ENCODE data around the gene ATG4D.
"Not testable (repeated sequence)": the region's sequence is repeated elsewhere in the genome, so short reads cannot be mapped to it uniquely, and the experiment has no call there.

Gene ATG4D

GRCh38 chr19:10553087-10553667 is 9.5 kb downstream of the ATG4D start:
- DNase-seq, result no peak

GRCh38 chr19:10553943-10554381 is 10.3 kb downstream of the ATG4D start:
- no peak for DNase-seq

GRCh38 chr19:10554760-10555609 is 11.3 kb downstream of the ATG4D start:
- no peak for DNase-seq

- no peak for DNase-seq
These were observed 11.9 kb downstream of the ATG4D start for GRCh38 chr19:10555610-10555973.

GRCh38 chr19:10557603-10558197 is 14.0 kb downstream of the ATG4D start:
- DNase-seq, result no peak

GRCh38 chr19:10560154-10560553 is 16.4 kb downstream of the ATG4D start:
- DNase-seq, result no peak

GRCh38 chr19:10562609-10563008 is 18.9 kb downstream of the ATG4D start:
- no peak for DNase-seq

- DNase-seq, result peak; percentile 20
These were observed 21.4 kb downstream of the ATG4D start for GRCh38 chr19:10565028-10565566.

- DNase-seq, result peak; percentile 97
These were observed 22.1 kb downstream of the ATG4D start, which contains the start of gene KRI1 for GRCh38 chr19:10565567-10566407. Gene KRI1, minus strand, starts transcription at chr19:10566010. Its CDS starts 11 bp downstream, at chr19:10565999.

GRCh38 chr19:10566408-10566657 is 22.6 kb downstream of the ATG4D start:
- DNase-seq, result no peak

GRCh38 chr19:10566658-10567410 is 23.1 kb downstream of the ATG4D start:
- DNase-seq, result no peak

- no peak for DNase-seq
These were observed 24.0 kb downstream of the ATG4D start for GRCh38 chr19:10567656-10568055.

GRCh38 chr19:10568062-10568825 is 24.5 kb downstream of the ATG4D start:
- peak; percentile 39 for DNase-seq

- peak; percentile 99 for DNase-seq
These were observed 25.3 kb downstream of the ATG4D start, which contains the start of gene CDKN2D for GRCh38 chr19:10568826-10569651. Gene CDKN2D, minus strand, starts transcription at chr19:10568979. Its CDS starts 326 bp downstream, at chr19:10568653.

- not testable (repeated sequence) for DNase-seq
These were observed 30.1 kb downstream of the ATG4D start for GRCh38 chr19:10573793-10574192.

GRCh38 chr19:10574462-10574861 is 30.8 kb downstream of the ATG4D start:
- DNase-seq, result no peak

GRCh38 chr19:10575011-10575716 is 31.5 kb downstream of the ATG4D start:
- DNase-seq, result no peak

GRCh38 chr19:10577951-10578350 is 34.2 kb downstream of the ATG4D start:
- DNase-seq, result no peak

- DNase-seq, result peak; percentile 77
These were observed 37.4 kb downstream of the ATG4D start for GRCh38 chr19:10580979-10581631.
